NB4 (cell line): ENCODE results near the gene SPAG8.

Source experiments
- POLR2A ChIP-seq: IDR thresholded peaks from 2 replicates; pipeline ENCODE4 v1.6.1; 2011; ENCODE audit warnings: mild to moderate bottlenecking; ENCODE audit not compliant: insufficient read length; ENCODE audit errors: extremely low read depth
- TF ChIP-seq, protein P1 (sequence below): IDR thresholded peaks from one replicate; pipeline ENCODE4 v1.5.1; 2012; ENCODE audit warnings: low read depth, low read length

- TF ChIP-seq, protein P1, sequence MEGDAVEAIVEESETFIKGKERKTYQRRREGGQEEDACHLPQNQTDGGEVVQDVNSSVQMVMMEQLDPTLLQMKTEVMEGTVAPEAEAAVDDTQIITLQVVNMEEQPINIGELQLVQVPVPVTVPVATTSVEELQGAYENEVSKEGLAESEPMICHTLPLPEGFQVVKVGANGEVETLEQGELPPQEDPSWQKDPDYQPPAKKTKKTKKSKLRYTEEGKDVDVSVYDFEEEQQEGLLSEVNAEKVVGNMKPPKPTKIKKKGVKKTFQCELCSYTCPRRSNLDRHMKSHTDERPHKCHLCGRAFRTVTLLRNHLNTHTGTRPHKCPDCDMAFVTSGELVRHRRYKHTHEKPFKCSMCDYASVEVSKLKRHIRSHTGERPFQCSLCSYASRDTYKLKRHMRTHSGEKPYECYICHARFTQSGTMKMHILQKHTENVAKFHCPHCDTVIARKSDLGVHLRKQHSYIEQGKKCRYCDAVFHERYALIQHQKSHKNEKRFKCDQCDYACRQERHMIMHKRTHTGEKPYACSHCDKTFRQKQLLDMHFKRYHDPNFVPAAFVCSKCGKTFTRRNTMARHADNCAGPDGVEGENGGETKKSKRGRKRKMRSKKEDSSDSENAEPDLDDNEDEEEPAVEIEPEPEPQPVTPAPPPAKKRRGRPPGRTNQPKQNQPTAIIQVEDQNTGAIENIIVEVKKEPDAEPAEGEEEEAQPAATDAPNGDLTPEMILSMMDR = no peak
- TF ChIP-seq POLR2A = no peak
Measured at GRCh38 chr9:35763181-35763580, 48.9 kb downstream of the SPAG8 start.
